GM19239 (cell line): ENCODE data around the gene BHMT.

Experiments
- DNase-seq: peaks from one replicate; pipeline ENCODE4 v3.0.0; 2011; ENCODE audit warnings: low spot score; ENCODE audit not compliant: insufficient read length
- FAIRE-seq: peaks from 2 replicates; lab custom pipeline; 2011; peaks lifted over from hg19 to GRCh38; lab: Jason Lieb, UNC

BHMT gene

GRCh38 chr5:79109527-79110492 is 1.8 kb upstream of the BHMT start:
- DNase-seq (peak; percentile 25), FAIRE-seq (no peak)

GRCh38 chr5:79111960-79112702 is 522 bp downstream of the BHMT start:
- no peak for DNase-seq
- no peak for FAIRE-seq

GRCh38 chr5:79112703-79113058 is 1.1 kb downstream of the BHMT start:
- DNase-seq (no peak), FAIRE-seq (no peak)

GRCh38 chr5:79119486-79119885 is 7.9 kb downstream of the BHMT start:
- DNase-seq = no peak
- no peak for FAIRE-seq

- no peak for DNase-seq
- no peak for FAIRE-seq
Measured at GRCh38 chr5:79120221-79120620, 8.6 kb downstream of the BHMT start.

- no peak for FAIRE-seq
- no peak for DNase-seq
Measured at GRCh38 chr5:79122973-79123372, 11.4 kb downstream of the BHMT start.

GRCh38 chr5:79124607-79125006 is 13.0 kb downstream of the BHMT start:
- FAIRE-seq (no peak), DNase-seq (no peak)

- DNase-seq = no peak
- FAIRE-seq = no peak
Measured at GRCh38 chr5:79130781-79131180, 19.2 kb downstream of the BHMT start.

- FAIRE-seq (no peak), DNase-seq (no peak)
Measured at GRCh38 chr5:79133121-79133656, 21.6 kb downstream of the BHMT start.

- peak; percentile 93 for FAIRE-seq
- DNase-seq = peak; percentile 47
Measured at GRCh38 chr5:79133657-79134451, 22.2 kb downstream of the BHMT start.

- DNase-seq (no peak), FAIRE-seq (no peak)
Measured at GRCh38 chr5:79135790-79136553, 24.4 kb downstream of the BHMT start.

- FAIRE-seq (no peak), DNase-seq (no peak)
Measured at GRCh38 chr5:79136618-79137017, 25.0 kb downstream of the BHMT start.

- no peak for DNase-seq
- no peak for FAIRE-seq
Measured at GRCh38 chr5:79140553-79140952, 28.9 kb downstream of the BHMT start.

- no peak for FAIRE-seq
- DNase-seq = no peak
Measured at GRCh38 chr5:79143684-79144379, 32.2 kb downstream of the BHMT start.

- no peak for FAIRE-seq
- DNase-seq = no peak
Measured at GRCh38 chr5:79147076-79147475, 35.5 kb downstream of the BHMT start.

- no peak for FAIRE-seq
- DNase-seq = no peak
Measured at GRCh38 chr5:79149433-79149832, 37.8 kb downstream of the BHMT start.

- FAIRE-seq (no peak), DNase-seq (no peak)
Measured at GRCh38 chr5:79151942-79152671, 40.5 kb downstream of the BHMT start.

GRCh38 chr5:79157305-79157704 is 45.7 kb downstream of the BHMT start:
- DNase-seq = no peak
- FAIRE-seq = no peak
